Measurements from ENCODE around the gene TMLHE.
"Not testable (repeated sequence)": the region's sequence is repeated elsewhere in the genome, so short reads cannot be mapped to it uniquely, and the experiment has no call there.

TMLHE gene

DNA sequence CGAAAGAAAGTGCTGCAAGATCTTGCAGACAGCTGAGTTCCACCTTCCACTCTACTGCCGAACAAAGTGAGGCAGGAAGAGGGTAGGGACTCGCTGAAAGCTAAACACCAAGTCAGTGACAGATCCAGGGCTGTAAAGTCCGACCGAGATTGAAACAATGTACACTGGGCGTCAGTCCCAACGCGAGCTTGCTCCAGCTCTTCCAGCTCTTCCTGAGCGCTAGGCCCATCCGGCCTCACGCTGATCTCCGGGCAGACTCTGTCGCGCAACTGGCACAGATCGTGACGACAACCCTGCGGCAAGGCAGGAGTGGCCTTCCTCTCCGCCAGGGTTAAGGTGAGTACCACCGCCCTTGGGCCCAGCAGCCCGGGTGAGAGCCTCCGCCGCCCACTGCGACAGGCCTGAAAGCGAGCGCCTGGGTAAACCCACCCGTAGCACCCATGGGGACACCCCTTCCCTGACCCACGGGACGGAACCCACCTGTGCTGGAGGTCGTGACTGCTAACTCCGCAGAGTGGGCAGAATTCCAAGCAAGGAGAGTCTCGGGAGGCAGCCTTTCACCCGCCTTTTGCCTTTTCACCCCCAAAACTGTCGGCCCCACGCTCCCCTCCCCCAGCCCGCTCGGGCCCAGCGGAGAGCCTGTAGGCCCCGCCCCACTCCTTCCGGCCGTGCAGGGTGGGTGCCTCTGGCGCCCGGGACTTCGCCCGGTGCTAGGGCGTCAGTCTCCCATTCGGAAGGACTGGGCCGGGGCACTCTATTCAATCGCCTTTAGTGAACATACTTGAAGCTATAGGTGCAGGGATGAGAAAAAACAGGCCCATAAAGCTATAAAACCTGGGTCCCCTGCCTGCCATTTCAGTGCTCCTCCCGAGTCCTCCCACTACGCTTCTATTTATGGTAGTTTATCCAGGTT, at the start of gene TMLHE, which contains the start of gene SPRY3:
Gene TMLHE (minus strand): TSS at position 641 of the 913 bp plus-strand sequence. CDS start 67,676 bp downstream, outside the sequence.
Gene SPRY3 (plus strand): TSS at position 275 of the 913 bp plus-strand sequence.
- DNase-seq: peak; percentile 37

DNA sequence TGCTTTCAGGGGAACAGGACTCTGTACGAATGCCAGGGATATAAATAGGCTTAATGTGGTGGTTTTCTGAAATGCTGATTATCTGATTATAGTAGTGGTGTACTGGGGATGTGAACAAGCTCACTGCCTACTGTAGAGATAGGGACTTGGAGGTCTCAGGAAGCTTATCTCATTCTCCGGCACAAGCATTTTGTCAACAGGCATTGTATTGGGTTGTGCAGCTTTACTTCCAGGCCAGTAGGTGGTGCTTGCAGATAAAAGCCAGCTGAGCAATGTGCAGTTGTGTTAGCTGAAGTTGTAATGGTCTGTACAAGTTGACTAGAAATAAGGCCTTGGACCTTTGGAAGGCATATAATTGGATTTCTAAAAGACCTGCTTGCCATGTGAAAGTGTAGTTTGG, 49.5 kb upstream of the TMLHE start:
- no peak for DNase-seq

GRCh38 chrX:155645180-155645579, 32.4 kb upstream of the TMLHE start:
- DNase-seq: no peak

DNA sequence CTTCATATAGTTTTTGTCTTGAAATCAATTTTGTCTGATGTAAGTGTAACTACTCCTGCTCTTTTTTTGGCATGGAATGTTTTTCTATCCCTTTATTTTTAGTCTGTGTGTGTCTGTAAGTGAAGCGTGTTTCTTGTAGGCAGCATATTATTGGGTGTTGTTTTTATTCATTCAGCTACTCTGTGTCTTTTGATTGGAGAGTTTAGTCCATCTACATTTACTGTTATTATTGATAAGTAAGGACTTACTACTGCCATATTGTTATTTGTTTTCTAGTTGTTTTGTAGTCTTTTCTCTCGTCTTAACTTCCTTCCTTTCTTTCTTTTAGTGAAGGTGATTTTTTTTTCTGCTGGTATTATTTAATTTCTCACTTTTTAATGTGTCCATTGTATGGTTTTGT, 30.5 kb upstream of the TMLHE start:
- no peak for DNase-seq

GRCh38 chrX:155641371-155641770, 28.6 kb upstream of the TMLHE start:
- DNase-seq: not testable (repeated sequence)

- no peak for DNase-seq
These were observed 25.0 kb upstream of the TMLHE start for GRCh38 chrX:155637714-155638113.

DNA sequence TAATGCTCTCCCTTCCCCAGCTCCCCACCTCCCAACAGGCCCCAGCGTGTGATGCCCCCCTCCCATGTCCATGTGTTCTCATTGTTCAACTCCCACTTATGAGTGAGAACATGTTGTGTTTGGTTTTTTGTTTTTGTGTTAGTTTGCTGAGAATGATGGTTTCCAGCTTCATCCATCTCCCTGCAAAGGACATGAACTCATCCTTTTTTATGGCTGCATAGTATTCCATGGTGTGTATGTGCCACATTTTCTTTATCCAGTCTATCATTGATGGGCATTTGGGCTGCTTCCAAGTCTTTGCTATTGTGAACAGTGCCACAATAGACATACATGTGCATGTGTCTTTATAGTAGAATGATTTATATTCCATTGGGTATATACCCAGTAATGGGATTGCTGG, 22.3 kb upstream of the TMLHE start:
- DNase-seq: not testable (repeated sequence)

DNA sequence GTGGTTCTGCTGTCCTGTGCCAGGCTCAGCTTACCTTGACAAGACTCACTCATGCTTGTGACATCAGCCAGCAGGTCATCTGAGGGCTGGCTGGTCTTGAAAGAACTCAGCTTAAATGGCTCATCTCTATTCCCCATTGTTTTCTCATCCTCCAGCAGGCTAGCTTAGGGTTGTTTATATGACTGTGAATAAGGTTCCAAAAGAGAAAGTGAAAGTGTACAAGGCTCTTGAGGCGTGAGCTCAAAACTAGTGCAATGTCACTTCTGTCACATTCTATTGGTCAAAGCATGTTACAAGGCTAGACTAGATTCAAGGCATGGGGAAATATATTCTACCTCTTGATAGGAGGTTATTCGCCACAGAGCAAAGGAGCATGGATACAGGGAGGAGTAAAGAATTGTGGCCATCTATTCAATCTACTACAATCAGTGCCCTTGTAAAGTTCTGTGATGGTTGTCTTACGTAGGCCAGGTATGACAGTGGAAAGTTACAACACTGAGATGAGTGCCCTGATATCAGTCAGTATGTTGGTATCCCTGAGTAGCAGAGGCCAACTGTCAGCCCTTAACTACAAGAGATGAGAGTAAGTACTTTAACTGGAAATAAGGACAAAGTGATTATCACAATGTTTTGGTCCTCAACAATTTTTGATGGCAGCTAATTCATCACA, 19.8 kb upstream of the TMLHE start:
- no peak for DNase-seq

- not testable (repeated sequence) for DNase-seq
These were observed 7.4 kb upstream of the TMLHE start for GRCh38 chrX:155620110-155620509.

GRCh38 chrX:155615938-155616337, 3.2 kb upstream of the TMLHE start:
- no peak for DNase-seq

DNA sequence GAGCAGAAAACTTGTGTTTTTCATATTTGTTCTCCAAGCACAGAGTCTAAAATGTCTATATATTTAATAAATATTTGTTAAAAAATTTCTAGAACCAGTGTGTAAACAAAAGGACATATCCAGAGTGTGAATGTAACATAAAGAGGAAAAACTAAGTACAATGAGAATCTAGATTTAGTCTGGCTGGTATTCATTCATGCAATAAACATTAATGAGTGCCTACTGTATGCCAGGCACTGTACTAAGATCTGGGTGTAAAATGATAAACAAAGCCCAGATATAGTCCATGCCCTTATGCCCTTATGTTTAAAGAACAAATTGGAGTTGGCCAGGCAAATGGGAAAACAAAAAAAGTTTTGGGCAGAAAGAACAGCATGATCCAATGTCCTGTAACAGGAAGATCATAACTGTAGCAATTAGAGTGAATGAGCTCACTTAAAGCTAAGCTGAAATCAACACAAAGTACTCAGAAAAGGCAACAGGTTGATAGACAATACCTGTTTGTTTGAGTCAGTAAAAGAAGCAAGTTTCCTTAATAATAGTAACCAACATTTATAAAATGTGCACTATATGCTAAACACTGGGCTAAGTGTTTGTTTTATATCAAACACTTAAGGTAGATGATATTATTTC, 1.3 kb upstream of the TMLHE start:
- no peak for DNase-seq

DNA sequence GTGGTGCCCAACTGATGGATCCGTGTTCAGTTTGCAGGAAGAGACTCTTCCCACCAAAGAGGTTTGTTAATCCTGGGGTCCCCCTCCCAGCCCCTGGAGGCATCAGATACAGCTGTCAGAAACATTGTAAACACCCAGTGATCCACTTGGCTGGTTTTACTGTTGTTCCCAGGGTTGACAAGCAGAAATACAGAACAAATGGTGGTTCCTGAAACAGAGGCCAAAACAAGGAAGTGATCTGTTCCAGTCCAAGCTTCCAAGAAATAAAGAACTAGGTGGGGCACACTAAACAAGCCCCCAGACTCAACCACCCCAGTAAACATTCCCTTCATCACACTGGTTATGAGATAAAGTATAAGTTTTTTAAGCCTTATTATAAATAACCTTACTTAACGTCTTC, 1.4 kb downstream of the TMLHE start:
- DNase-seq: peak; percentile 8

DNA sequence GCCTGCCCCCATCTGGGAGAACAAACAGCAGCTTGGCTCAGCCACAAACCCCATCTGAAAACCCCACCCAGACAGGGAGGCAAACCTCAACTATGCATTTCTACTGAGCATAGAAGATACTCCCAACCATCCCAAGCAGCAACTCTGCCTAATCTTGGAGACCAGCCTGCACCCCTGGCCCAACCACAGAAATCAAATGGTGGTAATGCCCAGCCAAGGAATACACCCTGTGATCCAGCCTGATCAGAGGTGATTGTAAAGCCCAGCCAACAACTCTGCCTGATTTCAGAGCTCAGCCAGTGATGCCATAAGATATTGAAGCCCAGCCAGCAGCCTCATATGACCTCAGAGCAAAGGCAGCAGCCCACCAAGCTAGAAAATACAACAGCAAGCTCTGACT, 19.8 kb downstream of the TMLHE start:
- no peak for DNase-seq

DNA sequence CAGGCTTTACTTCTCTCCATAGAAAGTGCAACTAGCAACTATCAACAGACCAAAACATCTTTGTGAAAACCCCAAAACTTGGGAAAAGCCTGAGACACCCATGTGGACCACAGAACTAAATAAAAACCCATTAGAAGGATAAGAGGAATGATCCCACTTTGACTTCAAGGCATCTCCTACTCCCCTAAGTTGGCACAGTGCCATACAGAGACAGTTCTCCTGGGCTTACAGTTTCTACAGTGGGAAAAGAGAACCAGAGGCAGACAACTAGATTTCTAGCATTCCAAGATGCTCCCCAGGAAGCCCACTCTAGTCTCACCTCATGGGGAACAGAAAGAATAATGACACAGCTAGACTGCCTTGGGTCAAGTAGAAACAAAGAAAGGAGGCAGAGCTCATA, 20.4 kb downstream of the TMLHE start:
- no peak for DNase-seq

DNA sequence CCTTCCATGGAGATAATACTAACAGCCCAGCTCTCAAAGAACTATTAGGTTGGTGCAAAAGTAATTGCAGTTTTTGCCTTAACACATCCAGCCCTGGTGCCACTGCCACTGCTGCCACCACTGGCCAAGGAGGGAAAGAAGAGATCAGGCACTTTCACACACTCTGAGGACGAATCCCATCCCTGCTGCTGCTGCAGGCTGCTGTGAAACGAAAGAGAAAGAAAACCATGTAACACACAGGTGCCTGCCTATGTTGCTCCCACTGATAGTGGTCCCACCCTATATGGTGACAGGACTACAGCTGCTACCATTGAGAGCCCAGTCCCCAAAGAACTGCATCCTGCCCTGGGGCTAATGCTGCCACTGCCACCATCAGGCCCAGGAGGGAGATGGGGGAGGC, 35.1 kb downstream of the TMLHE start:
- no peak for DNase-seq

DNA sequence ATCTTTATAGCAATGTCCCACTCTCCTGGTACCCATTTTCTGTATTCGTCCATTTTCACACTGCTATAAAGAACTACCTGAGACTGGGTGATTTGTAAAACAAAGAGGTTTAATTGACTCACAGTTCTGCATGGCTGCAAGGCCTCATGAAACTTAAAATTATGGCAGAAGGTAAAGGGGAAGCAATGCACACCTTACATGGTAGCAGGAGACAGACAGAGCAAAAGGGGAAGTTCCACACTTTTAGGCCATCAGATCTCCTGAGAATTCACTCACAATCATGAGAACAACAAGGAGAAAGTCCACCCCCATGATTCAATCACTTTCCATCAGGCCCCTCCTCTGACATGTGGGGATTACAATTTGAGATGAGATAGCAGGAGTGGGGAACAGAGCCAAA, 49.7 kb downstream of the TMLHE start:
- DNase-seq: no peak

DNA sequence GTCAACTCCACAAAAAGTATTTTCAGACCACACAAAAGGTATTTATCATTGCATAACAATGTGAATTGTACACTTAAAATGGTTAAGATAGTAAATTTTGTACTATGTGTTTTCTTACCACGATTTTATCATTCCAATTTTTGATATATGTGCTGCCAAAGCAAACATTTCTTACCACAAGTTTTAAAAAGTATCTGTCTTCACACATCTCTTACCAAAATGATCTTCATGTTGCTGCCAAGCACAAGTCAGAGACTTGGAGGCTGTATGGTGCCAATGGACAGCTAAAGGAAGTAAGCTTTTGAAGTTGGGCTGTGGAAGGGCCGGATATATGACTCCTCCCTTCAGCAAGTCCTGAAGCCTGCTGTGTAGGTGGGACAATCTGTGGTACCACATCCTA, 67.9 kb downstream of the TMLHE start:
- DNase-seq: no peak

DNA sequence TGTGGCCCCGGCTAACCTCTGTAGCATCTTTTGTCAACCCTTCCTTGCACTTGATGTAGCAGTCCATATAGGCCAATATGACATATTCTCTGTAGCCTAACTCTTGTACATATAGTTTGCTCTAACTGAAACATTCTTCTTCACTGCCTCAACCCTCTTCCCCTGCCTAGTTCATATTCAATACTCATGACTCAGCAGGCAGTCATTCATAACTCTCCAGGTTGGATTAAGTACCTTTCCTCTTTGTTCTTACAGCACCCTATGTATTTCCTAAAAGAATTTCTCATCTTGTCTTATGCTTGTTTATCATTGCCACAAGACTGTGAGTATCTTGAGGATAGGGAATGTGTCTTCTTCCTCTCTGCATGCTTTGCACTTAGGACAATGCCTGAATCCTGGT, 76.9 kb downstream of the TMLHE start:
- DNase-seq: no peak

- no peak for DNase-seq
These were observed 78.0 kb downstream of the TMLHE start for GRCh38 chrX:155534800-155535199.

DNA sequence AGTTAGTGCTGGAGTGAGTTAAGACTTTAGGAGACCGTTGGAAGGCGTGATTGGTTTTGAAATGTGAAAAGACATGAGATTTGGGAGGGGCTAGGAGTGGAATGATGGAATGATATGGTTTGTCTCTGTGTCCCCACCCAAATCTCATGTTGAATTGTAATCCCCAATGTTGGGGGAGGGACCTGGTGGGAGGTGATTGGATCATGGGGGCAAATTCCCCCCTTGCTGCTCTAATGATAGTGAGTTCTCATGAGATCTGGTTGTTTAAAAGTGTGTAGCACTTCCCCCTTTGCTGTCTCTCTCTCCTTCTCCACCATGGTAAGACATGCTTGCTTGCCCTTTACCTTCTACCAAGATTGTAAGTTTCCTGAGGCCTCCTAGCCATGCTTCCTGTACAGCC, 85.7 kb downstream of the TMLHE start:
- not testable (repeated sequence) for DNase-seq

DNA sequence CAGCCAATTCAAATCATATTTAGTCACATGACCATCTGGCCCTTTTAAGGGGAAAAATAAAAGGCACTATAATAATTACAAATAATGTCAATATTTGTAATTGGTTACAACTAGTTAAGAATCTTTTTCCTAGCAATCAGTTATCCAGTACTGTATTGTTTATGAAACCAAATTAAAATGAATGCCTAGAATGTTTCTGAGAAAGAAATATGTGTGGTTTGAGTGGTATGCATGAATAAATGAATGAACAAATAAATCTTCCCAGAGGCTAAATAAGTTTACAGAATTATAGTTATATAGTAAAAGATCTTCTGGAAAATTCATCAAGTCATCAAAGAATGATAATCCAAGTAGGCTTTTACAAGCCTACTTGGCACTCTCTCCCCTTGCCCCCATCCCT, 98.5 kb downstream of the TMLHE start:
- DNase-seq: no peak

- no peak for DNase-seq
These were observed 107.5 kb downstream of the TMLHE start for GRCh38 chrX:155505296-155505695.

- DNase-seq: not testable (repeated sequence)
These were observed 117.6 kb downstream of the TMLHE start for GRCh38 chrX:155495134-155495533.

DNA sequence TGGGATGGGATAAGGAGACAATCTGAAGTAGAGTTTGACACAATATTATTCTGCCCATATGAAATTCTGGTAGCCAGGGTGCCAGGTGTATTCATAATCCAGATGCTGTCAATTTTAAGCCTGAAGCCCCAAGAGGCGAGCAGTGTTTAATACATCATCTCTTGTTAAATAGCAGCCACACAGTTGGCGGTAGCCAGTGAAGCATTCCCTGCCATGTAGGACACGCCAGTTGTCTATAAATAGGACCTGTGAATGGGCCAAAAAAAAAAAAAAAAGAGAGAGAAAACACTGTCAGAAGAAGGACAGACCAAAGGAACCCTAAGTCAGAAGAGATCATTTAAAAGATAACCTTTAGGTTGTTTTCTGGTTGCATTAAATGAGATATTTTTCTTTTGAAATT, 121.3 kb downstream of the TMLHE start:
- DNase-seq: not testable (repeated sequence)

Measured in MV-4-11 (cell line).